PC-9 (cell line): ENCODE measurements around the gene PGBD5.

Source experiments
- CTCF ChIP-seq: fragments of 200-600 bp; sonication (generic); conservative IDR thresholded peaks from 2 replicates; pipeline ENCODE4 v1.6.1; 2017; ENCODE audit warnings: mixed run types, antibody characterized with exemption, mild to moderate bottlenecking, moderate library complexity
- EZH2 ChIP-seq: fragments of 200-600 bp; sonication (generic); IDR thresholded peaks from 2 replicates; pipeline ENCODE4 v1.8.0; 2017; ENCODE audit warnings: antibody characterized with exemption, low read depth

- TF ChIP-seq CTCF (no peak), EZH2 (no peak)
These were observed 136.8 kb downstream of the PGBD5 start for GRCh38 chr1:230289350-230289644.
